ENCODE results near the gene SYT12. TPM values are rescaled to one million over a fixed set of nuclear protein-coding genes. Genes with fewer than 3 reads are reported as not detected.

Gene SYT12
- total RNA-seq, 1 experiment from 2014 or later = 4.8 TPM

- Histone ChIP-seq H3K27ac (ENCODE audit: low read length) (no peak overlapping the region), H3K4me2 (ENCODE audit: low read length) (no peak overlapping the region), H3F3A (ENCODE audit: low read length, unreplicated experiment) (no peaks in the 10 kb centered on the region), H3K9me3 (ENCODE audit: low read length) (no peaks in the 10 kb centered on the region), H3K9me2 (replicated peaks; ENCODE audit: low read length) (no peaks in the 10 kb centered on the region), H3K79me2 (ENCODE audit: low read length) (no peaks in the 10 kb centered on the region), H3K9ac (ENCODE audit: low read length) (no peak overlapping the region), H3K36me3 (ENCODE audit: low read depth, low read length) (no peaks in the 10 kb centered on the region), H4K20me1 (ENCODE audit: low read length) (no peaks in the 10 kb centered on the region), H3K27me3 (ENCODE audit: low read length) (no peaks in the 10 kb centered on the region), H3K4me3 (ENCODE audit: low read length) (no peak overlapping the region), H3K4me1 (ENCODE audit: insufficient read depth, low read length) (peaks cover 6% of the 10 kb centered on the region; the same call in 1 of the 2 replicates), H2AFZ (ENCODE audit: low read length) (no peak overlapping the region)
- POLR2A ChIA-PET (ENCODE audit: unreplicated experiment) = no interaction called here
- TF ChIP-seq EZH2 (IDR thresholded peaks at IDR 0.05; ENCODE audit: low read length, unreplicated experiment) (no peak), CTCF (conservative IDR thresholded peaks at IDR 0.05; ENCODE audit: low read depth, low read length) (no peak), EZH2phosphoT487 (IDR thresholded peaks at IDR 0.05; ENCODE audit: borderline replicate concordance, low read length) (no peak)
- intact Hi-C loops (cut with micrococcal nuclease) = no loop called here
- CTCF ChIA-PET = interaction anchor here (0.7 kb wide), 1 partner anchor 154 kb away, joined by 4 read pairs; no protein-coding TSS in a partner anchor
- no TSS peak for BruUV-seq (replicated peaks)
- DNase-seq (no peak), ATAC-seq (no peak)
These were observed 62.7 kb downstream of the SYT12 start for GRCh38 chr11:67085617-67086016.

GRCh38 chr11:67090717-67091116 is 67.8 kb downstream of the SYT12 start:
- DNase-seq (no peak), ATAC-seq (no peak)
- TF ChIP-seq CTCF (conservative IDR thresholded peaks at IDR 0.05; ENCODE audit: low read depth, low read length) = no peak
- TF ChIP-seq EZH2phosphoT487 (IDR thresholded peaks at IDR 0.05; ENCODE audit: borderline replicate concordance, low read length) = no peak
- no peak for TF ChIP-seq EZH2 (IDR thresholded peaks at IDR 0.05; ENCODE audit: low read length, unreplicated experiment)
- Histone ChIP-seq H3K27ac (ENCODE audit: low read length) (no peak overlapping the region), H3F3A (ENCODE audit: low read length, unreplicated experiment) (no peaks in the 10 kb centered on the region), H3K9me2 (replicated peaks; ENCODE audit: low read length) (no peaks in the 10 kb centered on the region), H4K20me1 (ENCODE audit: low read length) (no peaks in the 10 kb centered on the region), H2AFZ (ENCODE audit: low read length) (no peak overlapping the region), H3K9me3 (ENCODE audit: low read length) (no peaks in the 10 kb centered on the region), H3K79me2 (ENCODE audit: low read length) (no peaks in the 10 kb centered on the region), H3K4me2 (ENCODE audit: low read length) (no peak overlapping the region), H3K4me1 (ENCODE audit: insufficient read depth, low read length) (no peaks in the 10 kb centered on the region), H3K36me3 (ENCODE audit: low read depth, low read length) (no peaks in the 10 kb centered on the region), H3K9ac (ENCODE audit: low read length) (no peak overlapping the region), H3K27me3 (ENCODE audit: low read length) (no peaks in the 10 kb centered on the region), H3K4me3 (ENCODE audit: low read length) (no peak overlapping the region)
- ChIA-PET CTCF (interaction anchor here (0.5 to 0.8 kb wide), 2 partner anchors 10 to 77 kb away, joined by 4 to 6 read pairs; no protein-coding TSS in a partner anchor), POLR2A (ENCODE audit: unreplicated experiment) (no interaction called here)
- intact Hi-C loops (cut with micrococcal nuclease) = no loop called here
- no TSS peak for BruUV-seq (replicated peaks)

- Histone ChIP-seq H3K9me3 (ENCODE audit: low read length) (no peaks in the 10 kb centered on the region), H3K27me3 (ENCODE audit: low read length) (no peaks in the 10 kb centered on the region), H3K27ac (ENCODE audit: low read length) (no peak overlapping the region), H3K79me2 (ENCODE audit: low read length) (no peaks in the 10 kb centered on the region), H3K4me3 (ENCODE audit: low read length) (no peak overlapping the region), H3K4me1 (ENCODE audit: insufficient read depth, low read length) (no peaks in the 10 kb centered on the region), H3K9ac (ENCODE audit: low read length) (no peak overlapping the region), H4K20me1 (ENCODE audit: low read length) (no peaks in the 10 kb centered on the region), H3K9me2 (replicated peaks; ENCODE audit: low read length) (no peaks in the 10 kb centered on the region), H3F3A (ENCODE audit: low read length, unreplicated experiment) (no peaks in the 10 kb centered on the region), H3K36me3 (ENCODE audit: low read depth, low read length) (no peaks in the 10 kb centered on the region), H2AFZ (ENCODE audit: low read length) (no peak overlapping the region), H3K4me2 (ENCODE audit: low read length) (no peak overlapping the region)
- no peak for DNase-seq
- intact Hi-C loops (cut with micrococcal nuclease) = no loop called here
- TF ChIP-seq EZH2 (IDR thresholded peaks at IDR 0.05; ENCODE audit: low read length, unreplicated experiment) = no peak
- no peak; the same call in 1 of the 2 replicates for TF ChIP-seq CTCF (conservative IDR thresholded peaks at IDR 0.05; ENCODE audit: low read depth, low read length)
- no peak for TF ChIP-seq EZH2phosphoT487 (IDR thresholded peaks at IDR 0.05; ENCODE audit: borderline replicate concordance, low read length)
- no peak for ATAC-seq
- BruUV-seq (replicated peaks) = no TSS peak
- ChIA-PET POLR2A (ENCODE audit: unreplicated experiment) (no interaction called here), CTCF (interaction anchor here (0.6 to 1.3 kb wide), 5 partner anchors 24 to 222 kb away, joined by 4 to 11 read pairs (median 5); partner anchors contain the start of gene KDM2A)
These were observed 72.2 kb downstream of the SYT12 start for GRCh38 chr11:67095214-67095507.

Measured in PC-3 (cell line).